ENCODE data around the gene RBFOX2. TPM values are rescaled to one million over a fixed set of nuclear protein-coding genes. Genes with fewer than 3 reads are reported as not detected.

The RBFOX2 gene
- total and polyA plus RNA-seq, 2 of the 13 experiments (the other 11 are each of a cell fraction or from before 2014, with no cell fraction given): 37.3 to 40.4 TPM

DNA sequence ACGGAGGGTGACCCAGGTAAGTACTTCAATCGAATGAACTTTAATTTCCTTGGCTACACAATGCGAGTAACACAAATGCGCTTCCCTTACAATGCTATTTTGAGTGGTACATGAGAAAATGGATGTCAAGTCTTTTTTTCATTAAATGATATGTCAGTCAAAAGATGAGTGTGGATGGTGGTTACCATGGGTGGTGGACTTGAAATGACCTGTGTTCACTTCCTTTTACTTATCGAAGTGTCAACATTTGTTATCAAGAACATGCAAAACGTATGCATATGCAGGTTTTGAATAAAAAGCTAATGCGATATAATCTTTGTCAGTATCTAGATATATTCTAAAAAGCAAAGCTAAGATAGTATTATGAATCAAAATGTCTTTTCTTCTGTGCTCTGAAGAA lies 319.7 kb downstream of the RBFOX2 start:
- ChIA-PET CTCF (ENCODE audit: low intra/inter-chr PET ratio, low total read pairs) (no interaction called here), POLR2A (no interaction called here)
- in situ Hi-C loops (cut with HindIII; ENCODE audit: extremely low pct_ligation_motif_present, low pct_unique_long_range_greater_than_20kb): no loop called here

More for the DNA sequence above, 319.7 kb downstream of the RBFOX2 start:
- peaks cover 29% of the 10 kb centered on the region for H3K4me1 ChIP-seq (ENCODE audit: insufficient read depth, low read length)
- WGBS (ENCODE audit: low lambda C conversion rate): 72% methylated on average over 7 of the region's 7 CpGs
- no peaks in the 10 kb centered on the region; the same call in 1 of the 2 replicates for H3K9me3 ChIP-seq (ENCODE audit: low read length)
- DNase-seq (ENCODE audit: low spot score) (no peak), ATAC-seq (no peak), FAIRE-seq (no peak)
- no peak overlapping the region for H3K4me3 ChIP-seq (replicated peaks in 1 of 3; ENCODE audit: insufficient read depth in 1 of 3, low read depth in 2 of 3, low read length in 3 of 3)
- H2AFZ ChIP-seq (ENCODE audit: low read length): no peak overlapping the region
- BruUV-seq (replicated peaks): no TSS peak
- intact Hi-C loops (cut with micrococcal nuclease; ENCODE audit: unreplicated experiment): no loop called here
- H3K27ac ChIP-seq (ENCODE audit: extremely low read length, insufficient read depth, low read length): no peak overlapping the region
- H3K36me3 ChIP-seq (replicated peaks in 1 of 2; ENCODE audit: control insufficient read depth in 1 of 2, insufficient read depth in 2 of 2, low read length in 2 of 2): no peaks in the 10 kb centered on the region
- H3K27me3 ChIP-seq (ENCODE audit: control insufficient read depth in 1 of 2, insufficient read depth in 2 of 2, low read length in 2 of 2): no peaks in the 10 kb centered on the region
- TF ChIP-seq ZSCAN21 (CRISPR knock-in tag; IDR thresholded peaks at IDR 0.05; ENCODE audit: borderline replicate concordance): no peak
- no peak for TF ChIP-seq ZNF879 (CRISPR knock-in tag; IDR thresholded peaks at IDR 0.05)
- TF ChIP-seq RBFOX2 (IDR thresholded peaks at IDR 0.05; ENCODE audit: low read depth, low read length): no peak
- TF ChIP-seq ZNF432 (CRISPR knock-in tag; IDR thresholded peaks at IDR 0.05; ENCODE audit: borderline replicate concordance): no peak
- TF ChIP-seq NFKB2 (CRISPR knock-in tag; IDR thresholded peaks at IDR 0.05; ENCODE audit: borderline replicate concordance): no peak
- TF ChIP-seq, protein P1, sequence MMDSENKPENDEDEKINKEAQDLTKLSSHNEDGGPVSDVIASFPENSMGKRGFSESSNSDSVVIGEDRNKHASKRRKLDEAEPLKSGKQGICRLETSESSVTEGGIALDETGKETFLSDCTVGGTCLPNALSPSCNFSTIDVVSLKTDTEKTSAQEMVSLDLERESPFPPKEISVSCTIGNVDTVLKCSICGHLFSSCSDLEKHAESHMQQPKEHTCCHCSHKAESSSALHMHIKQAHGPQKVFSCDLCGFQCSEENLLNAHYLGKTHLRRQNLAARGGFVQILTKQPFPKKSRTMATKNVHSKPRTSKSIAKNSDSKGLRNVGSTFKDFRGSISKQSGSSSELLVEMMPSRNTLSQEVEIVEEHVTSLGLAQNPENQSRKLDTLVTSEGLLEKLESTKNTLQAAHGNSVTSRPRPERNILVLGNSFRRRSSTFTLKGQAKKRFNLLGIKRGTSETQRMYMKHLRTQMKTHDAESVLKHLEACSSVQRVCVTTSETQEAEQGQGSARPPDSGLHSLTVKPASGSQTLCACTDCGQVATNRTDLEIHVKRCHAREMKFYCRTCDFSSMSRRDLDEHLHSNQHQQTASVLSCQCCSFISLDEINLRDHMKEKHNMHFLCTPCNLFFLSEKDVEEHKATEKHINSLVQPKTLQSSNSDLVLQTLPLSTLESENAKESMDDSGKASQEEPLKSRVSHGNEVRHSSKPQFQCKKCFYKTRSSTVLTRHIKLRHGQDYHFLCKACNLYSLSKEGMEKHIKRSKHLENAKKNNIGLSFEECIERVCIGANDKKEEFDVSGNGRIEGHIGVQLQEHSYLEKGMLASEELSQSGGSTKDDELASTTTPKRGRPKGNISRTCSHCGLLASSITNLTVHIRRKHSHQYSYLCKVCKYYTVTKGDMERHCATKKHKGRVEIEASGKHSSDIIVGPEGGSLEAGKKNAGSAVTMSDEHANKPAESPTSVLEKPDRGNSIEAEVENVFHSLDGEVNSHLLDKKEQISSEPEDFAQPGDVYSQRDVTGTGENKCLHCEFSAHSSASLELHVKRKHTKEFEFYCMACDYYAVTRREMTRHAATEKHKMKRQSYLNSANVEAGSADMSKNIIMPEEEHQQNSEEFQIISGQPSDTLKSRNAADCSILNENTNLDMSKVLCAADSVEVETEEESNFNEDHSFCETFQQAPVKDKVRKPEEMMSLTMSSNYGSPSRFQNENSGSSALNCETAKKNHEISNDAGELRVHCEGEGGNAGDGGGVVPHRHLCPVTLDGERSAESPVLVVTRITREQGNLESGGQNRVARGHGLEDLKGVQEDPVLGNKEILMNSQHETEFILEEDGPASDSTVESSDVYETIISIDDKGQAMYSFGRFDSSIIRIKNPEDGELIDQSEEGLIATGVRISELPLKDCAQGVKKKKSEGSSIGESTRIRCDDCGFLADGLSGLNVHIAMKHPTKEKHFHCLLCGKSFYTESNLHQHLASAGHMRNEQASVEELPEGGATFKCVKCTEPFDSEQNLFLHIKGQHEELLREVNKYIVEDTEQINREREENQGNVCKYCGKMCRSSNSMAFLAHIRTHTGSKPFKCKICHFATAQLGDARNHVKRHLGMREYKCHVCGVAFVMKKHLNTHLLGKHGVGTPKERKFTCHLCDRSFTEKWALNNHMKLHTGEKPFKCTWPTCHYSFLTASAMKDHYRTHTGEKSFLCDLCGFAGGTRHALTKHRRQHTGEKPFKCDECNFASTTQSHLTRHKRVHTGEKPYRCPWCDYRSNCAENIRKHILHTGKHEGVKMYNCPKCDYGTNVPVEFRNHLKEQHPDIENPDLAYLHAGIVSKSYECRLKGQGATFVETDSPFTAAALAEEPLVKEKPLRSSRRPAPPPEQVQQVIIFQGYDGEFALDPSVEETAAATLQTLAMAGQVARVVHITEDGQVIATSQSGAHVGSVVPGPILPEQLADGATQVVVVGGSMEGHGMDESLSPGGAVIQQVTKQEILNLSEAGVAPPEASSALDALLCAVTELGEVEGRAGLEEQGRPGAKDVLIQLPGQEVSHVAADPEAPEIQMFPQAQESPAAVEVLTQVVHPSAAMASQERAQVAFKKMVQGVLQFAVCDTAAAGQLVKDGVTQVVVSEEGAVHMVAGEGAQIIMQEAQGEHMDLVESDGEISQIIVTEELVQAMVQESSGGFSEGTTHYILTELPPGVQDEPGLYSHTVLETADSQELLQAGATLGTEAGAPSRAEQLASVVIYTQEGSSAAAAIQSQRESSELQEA (CRISPR knock-in tag; IDR thresholded peaks at IDR 0.05; ENCODE audit: not compliant biosample characterization): no peak
- TF ChIP-seq SMAD3 (CRISPR knock-in tag; IDR thresholded peaks at IDR 0.05): no peak
- no peak for TF ChIP-seq ZNF546 (CRISPR knock-in tag; conservative IDR thresholded peaks at IDR 0.05)
- TF ChIP-seq ZSCAN29 (CRISPR knock-in tag; conservative IDR thresholded peaks at IDR 0.05): no peak
- no peak for TF ChIP-seq SIN3B (IDR thresholded peaks at IDR 0.05; ENCODE audit: low read length)
- TF ChIP-seq NR2F1 (CRISPR knock-in tag; IDR thresholded peaks at IDR 0.05): no peak
- H3K79me2 ChIP-seq (ENCODE audit: insufficient read depth, low read length): no peaks in the 10 kb centered on the region
- H3K4me2 ChIP-seq (ENCODE audit: low read depth, low read length): no peak overlapping the region
- H3K9ac ChIP-seq (ENCODE audit: insufficient read depth, low read depth, low read length): no peak overlapping the region
- no peaks in the 10 kb centered on the region for H4K20me1 ChIP-seq (ENCODE audit: insufficient read depth, low read length)
